Uterus (tissue), 2 donors: ENCODE data around the gene RALGAPB.

Source experiments
- POLR2A ChIP-seq, 2 donors: fragments of 450-650 bp; IDR thresholded peaks; one replicate each; pipeline ENCODE4 v1.6.1; 2016; ENCODE audit warnings: antibody characterized with exemption in 2 of 2, mild to moderate bottlenecking in 1 of 2, moderate library complexity in 1 of 2
- TF ChIP-seq, protein P1 (sequence below), 4 experiments: fragments of 200-600 bp in 2 of 4; fragments of 450-650 bp in 2 of 4; sonication (generic) in 2 of 4; IDR thresholded peaks; one replicate each; pipeline ENCODE4 v1.5.1; 2016 to 2019; ENCODE audit warnings: antibody characterized with exemption in 4 of 4, mild to moderate bottlenecking in 2 of 4, moderate library complexity in 1 of 4

DNA sequence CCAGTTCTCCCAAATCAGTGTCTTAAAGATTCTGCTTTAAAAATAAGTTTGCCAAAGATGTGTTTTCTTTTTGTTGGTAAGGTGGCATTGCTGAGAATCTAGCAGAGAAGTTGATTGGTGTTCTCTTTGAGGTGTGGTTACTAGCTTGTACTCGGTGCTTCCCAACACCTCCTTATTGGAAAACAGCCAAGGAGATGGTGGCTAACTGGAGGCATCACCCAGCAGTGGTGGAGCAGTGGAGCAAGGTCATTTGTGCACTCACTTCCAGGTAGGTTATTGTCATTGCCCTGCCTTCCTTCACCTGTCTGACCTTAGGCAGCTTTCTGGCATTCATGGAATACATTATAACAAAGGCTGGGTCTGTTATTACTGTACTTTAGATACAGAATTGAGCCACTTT is 26.7 kb downstream of the RALGAPB start:
- TF ChIP-seq, protein P1, sequence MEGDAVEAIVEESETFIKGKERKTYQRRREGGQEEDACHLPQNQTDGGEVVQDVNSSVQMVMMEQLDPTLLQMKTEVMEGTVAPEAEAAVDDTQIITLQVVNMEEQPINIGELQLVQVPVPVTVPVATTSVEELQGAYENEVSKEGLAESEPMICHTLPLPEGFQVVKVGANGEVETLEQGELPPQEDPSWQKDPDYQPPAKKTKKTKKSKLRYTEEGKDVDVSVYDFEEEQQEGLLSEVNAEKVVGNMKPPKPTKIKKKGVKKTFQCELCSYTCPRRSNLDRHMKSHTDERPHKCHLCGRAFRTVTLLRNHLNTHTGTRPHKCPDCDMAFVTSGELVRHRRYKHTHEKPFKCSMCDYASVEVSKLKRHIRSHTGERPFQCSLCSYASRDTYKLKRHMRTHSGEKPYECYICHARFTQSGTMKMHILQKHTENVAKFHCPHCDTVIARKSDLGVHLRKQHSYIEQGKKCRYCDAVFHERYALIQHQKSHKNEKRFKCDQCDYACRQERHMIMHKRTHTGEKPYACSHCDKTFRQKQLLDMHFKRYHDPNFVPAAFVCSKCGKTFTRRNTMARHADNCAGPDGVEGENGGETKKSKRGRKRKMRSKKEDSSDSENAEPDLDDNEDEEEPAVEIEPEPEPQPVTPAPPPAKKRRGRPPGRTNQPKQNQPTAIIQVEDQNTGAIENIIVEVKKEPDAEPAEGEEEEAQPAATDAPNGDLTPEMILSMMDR (IDR thresholded peaks at IDR 0.05): no peak
- no peak for TF ChIP-seq POLR2A (IDR thresholded peaks at IDR 0.05)
